Stimulated activated CD4-positive, alpha-beta T cell treated with anti-CD3 and anti-CD28 coated beads, Interleukin-15, amount 100 ng/mL, for 48 hours (primary cell): ENCODE data around the gene OR5K1.

Experiments used
- DNase-seq, 2 donors: peaks; one replicate each; pipeline ENCODE4 v3.0.0-alpha.2; 2020; ENCODE audit warnings: low read depth in 2 of 2

The OR5K1 gene

DNA sequence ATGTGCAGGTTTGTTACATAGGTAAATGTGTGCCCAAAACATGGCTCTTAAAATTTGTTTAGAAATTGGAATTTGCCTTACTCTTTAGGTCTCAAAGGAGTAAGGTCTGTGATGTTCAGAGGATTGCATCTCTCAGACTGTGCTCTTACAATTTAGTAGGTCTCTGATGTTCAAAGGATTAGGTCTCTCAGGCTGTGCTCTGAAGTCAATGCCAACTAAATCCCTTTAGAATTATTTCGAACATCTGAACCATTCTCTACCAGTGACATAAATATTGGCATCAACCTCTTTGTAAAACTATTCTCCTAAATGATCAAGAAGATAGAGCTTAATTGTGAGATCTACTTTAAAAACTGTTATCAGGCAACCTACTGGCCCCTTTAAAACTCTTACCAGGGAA is at the start of gene OR5K1:
Gene OR5K1, plus strand, starts transcription at position 301 of the 400 bp plus-strand sequence. CDS start 6,376 bp downstream, outside the sequence.
- DNase-seq: no peak

DNA sequence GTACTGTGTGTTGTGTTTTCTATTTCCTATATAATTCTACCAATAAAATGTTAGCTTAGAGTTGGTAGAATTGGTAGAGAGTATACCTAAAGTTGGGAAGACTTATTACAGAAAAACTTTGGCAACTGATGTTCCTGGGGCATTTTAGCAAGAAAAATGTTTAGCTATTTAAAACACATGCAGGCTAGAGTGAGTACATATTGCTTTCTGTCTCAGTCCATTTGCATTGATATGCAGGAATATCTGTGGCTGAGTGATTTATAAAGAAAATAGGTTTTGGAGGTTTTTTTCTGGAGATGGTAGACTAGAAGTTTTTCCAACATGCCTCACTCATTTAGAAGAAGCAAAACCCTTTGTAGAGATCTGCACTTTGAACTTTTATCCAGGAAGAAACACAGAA is 30.4 kb upstream of the OR5K1 start:
- DNase-seq: no peak

DNA sequence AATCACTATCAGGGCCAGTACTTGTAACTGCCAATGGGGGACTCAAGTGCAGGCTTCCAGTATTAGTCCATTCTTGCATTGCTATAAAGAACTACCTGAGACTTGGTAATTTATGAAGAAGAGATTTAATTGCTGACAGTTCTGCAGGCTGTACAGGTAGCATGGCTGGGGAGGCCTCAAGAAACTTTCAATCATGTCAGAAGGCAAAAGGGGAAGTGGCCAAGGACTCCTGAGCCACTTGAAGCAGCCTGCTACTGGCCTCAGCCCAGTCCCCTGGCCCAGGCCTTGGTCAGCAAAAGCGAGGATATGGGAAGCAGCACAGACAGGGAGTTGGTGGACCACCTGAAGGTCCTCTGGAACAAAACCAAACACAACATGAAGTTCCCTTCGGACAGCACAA is 29.2 kb upstream of the OR5K1 start:
- no peak for DNase-seq

DNA sequence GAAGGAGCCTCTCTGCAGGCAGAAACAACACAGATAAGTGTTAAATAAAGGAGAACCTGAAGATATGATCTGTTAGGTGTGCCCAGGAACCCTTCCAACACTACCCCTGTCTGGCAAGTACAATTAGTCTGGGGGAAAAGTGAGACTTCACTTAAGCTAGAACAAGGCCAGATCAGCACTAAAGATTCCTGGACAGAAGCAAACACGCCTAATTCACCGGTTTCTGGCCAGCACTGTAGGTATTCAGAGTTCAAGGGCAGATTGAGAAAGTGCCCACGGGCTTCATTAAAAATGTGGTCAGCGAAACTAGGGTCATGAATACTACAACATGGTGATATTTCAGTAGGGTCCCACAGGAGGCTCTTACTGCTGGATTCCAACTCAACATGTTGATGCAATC is 28.6 kb upstream of the OR5K1 start:
- no peak for DNase-seq

DNA sequence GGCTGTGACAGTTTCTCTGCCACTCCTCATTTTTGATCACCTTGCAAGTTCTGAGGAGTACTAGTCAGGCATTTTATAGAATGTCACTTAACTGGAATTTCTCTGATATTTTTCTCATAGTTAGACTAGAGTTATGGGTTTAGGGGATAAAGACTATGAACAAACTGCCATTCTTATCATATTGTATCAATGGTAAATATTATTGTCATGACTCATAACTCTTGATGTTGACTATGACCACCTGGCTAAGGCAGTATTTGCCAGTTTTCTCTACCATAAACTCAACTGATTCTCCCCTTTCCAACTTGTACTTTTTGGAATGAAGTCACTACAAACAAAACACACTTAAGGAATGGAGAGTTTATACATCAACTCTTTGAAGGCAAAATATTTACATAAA is 22.7 kb upstream of the OR5K1 start:
- no peak for DNase-seq

DNA sequence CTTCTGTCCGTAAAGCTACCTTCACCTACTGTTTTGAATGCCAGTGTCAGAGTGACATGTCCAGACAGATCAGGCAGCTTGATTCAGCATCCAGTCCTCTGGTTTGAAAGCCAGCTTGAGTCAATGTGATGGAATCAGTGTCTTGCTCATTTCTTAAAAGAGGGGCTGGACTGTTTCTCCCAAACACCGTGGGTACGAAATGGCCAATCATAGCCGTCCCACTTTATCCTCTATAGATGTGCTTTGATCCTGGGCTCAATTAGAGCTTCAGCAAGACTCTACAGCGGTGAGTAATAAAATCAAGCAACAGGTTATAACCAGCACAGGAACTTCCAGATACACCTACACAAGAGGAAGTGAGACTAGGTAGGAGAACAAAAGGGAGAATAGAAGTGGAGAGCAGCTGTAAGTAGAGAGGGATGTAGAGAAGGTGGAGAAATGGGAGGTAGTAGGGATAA is 17.0 kb upstream of the OR5K1 start:
- no peak for DNase-seq

DNA sequence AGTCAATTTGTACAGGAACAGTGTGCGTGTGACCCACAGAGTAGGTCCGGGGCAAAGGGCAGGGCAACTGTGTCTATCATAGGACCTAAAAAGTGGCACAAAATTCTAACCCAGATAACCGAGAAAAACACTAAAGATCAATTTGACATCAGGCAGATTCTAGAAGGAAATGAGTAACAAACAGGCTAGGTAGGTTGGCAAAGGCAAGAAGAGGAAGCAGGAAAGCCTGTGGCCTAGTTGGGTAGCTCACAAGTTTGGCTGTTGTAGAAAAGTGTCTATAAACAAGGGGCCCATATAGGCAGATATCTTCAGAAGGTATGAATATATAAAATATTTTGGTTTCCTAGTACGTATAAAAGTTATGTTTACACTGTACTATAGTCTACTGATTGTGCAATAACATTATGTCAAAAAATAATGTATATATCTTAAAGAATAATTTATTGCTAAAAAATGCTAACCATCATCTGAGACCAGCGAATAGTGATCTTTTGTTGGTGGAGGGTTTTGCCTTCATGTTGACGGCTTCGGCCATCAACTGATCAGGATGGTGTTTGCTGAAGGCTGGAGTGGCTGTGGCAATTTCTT is 13.3 kb upstream of the OR5K1 start:
- DNase-seq: no peak

DNA sequence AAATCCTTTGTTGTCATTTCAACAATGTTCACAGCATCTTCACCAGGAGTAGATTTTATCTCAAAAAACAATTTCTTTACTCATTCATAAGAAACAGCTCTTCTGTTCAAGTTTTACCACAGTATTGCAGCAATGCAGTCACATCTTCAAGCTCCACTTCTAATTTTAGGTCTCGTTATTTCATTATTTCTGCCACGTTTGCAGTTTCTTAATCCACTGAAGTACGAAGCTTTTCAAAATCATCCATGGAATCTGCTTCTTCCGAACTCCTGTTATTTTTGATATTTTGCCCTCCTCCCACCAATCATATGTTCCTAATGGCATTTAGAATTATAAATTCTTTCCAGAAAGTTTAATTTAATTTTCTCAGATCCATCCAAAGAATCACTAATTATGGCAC is 12.6 kb upstream of the OR5K1 start:
- no peak for DNase-seq

DNA sequence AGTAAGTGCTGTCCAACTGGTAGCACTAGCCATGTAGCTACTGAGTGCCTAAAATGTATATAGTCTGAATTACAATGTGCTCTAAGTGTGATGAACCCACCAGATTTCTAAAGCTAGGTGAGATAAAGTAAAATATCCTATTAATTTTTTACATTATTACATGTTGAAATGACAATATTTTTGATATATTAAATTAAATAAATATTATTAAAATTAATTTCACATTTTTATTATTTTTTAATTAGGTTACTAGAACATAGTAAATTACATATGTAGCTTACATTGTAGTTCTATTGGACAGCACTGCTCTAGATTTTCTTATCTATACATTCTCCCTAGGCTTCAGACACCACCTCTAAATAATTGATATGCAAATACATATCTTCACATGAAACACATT is 9.2 kb upstream of the OR5K1 start:
- no peak for DNase-seq

DNA sequence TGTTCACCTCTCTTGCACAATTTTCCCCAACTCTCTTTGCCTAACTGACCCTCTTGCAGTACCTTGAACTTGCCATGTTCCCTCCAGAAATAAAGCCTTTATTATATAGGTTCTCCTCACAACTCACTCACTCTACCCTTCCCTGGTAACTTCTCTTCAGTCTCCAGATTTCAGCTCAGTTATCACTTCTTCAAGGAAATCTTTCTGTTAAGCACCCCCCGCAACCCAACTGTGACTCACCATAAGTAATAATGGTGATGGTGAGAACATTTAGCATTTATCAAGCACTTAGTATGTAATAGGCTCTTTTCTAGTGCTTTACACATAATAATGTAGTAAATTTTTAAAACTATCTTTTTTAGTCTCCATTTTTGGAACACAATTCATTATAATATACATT is 8.1 kb upstream of the OR5K1 start:
- no peak for DNase-seq

DNA sequence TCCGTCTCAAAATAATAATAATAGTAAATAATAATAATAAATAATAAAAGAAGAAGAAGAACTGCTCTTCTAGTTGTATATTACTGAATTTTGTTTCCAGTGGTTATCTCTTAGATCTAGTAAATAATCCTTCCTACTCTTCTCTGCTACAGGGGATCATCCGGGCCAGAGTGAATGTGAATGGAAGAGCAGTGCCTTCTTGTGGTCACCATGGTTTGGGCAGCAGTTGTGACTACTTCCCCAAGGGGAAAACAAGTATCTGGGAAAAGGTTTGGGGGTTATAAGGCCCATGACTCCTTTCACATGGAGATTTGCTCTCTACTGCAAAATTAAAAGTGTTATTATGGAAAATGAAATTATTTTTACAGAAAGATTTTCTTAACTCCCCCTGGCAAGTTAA is 5.5 kb upstream of the OR5K1 start:
- DNase-seq: no peak

DNA sequence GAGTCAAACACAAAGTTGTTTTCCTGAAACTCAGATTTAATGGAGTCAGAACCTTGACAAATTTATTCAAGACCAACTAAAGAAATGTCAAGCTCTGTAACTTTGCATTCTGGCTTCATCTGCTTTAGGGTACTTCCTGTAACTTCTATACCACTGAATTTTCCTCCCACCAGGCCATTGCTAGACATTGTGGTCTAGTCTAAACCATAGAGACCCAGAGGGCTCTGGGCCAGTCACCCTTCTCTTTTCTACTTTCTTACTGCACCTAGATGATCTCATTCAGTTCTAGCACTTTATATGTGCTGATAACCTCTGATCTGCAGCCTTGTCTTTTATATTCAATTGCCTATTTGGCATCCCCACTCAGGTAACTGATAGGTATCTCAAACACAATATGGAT is 2.8 kb upstream of the OR5K1 start:
- DNase-seq: no peak

DNA sequence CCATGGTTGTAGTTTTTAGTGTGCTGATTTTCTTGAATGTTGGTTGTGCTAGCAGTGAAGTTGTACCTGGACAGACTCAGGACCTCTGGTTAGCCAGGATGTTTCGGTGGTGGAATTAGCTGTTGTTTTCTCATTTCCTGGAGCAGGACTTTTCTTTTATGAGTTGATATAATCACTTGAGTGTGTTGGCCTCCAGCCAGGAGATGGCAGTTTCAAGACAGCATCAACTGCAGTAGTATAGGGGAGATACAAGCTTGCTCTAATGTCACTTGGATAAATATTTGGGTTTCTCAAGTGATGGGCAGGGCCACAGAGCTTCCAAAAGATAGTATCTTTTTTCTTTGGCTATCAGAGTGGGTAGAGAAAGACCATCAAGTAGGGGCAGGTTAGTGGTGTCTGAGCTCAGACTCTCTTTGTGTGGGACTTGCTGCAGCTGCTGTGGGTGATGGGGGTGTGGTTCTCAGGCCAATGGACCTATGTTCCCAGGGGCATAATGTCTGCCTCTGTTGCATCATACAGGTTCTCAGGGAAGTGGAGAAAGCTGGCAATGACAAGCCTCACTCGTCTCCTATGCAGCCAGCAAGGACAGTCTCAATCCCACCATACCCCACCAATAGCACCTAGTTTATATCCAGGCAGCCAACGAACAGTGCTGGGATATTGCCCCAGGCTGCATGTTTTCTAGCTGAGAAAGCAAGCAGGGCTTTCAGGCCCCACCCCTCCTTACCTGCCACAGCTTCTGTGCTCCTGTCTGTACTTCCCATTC is 19.9 kb downstream of the OR5K1 start:
- no peak for DNase-seq

DNA sequence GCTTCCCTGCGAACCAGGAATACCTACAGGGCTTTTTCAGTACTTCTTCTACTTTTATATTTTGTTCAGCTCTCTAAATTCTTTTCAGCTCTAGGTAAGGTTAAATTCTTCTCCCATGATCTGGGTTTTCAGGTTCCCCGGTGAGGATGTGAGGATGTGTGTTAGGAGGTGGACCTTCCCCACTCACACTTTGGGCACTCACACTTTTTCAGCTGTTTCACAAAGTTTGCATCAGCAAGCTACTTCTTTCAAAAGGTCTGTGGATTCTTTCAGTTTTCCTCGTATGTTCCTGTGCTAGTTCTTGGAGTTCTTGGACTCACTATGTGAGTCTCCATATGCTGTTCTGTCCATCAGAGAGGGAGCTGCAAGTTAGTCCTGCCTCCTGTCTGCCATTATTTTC is 20.6 kb downstream of the OR5K1 start:
- DNase-seq: no peak

DNA sequence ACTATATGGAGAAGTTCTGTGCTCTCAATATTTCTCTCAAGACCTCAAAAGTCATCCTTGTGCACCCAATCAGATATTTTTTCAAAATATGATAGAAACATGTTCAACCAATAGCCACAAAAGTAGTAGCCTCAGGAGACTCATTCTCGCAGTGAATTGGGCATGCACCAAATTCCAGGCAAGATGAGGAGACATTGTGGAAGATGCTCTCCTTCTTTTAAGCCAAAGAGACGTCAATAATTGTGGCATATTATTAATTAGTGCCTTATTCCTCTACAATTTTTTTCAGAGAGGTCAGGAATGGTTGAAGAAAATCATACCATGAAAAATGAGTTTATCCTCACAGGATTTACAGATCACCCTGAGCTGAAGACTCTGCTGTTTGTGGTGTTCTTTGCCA is 34.4 kb downstream of the OR5K1 start, which contains the start of gene OR5K2:
Gene OR5K2, plus strand, starts transcription at position 301 of the 400 bp plus-strand sequence. Its CDS starts 0 bp downstream, at position 301.
- no peak for DNase-seq

DNA sequence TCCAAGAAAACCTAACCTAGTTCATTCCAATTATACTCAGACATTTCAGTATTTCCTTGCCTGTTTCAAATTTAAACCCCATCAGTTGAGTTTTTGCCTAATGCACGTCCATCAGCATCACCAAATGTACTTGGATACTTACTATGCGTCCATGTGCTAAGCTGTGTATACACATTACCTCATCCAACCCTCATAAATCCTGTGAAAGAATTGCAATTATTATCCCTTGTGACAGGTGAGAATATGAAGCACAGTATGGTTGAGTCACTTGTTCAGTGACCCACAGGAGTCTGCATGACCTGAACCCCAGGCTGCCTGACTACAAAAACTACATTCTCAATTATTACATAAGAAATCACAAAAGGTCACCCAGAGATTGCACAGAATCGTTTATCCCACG is 37.0 kb downstream of the OR5K1 start:
- no peak for DNase-seq

DNA sequence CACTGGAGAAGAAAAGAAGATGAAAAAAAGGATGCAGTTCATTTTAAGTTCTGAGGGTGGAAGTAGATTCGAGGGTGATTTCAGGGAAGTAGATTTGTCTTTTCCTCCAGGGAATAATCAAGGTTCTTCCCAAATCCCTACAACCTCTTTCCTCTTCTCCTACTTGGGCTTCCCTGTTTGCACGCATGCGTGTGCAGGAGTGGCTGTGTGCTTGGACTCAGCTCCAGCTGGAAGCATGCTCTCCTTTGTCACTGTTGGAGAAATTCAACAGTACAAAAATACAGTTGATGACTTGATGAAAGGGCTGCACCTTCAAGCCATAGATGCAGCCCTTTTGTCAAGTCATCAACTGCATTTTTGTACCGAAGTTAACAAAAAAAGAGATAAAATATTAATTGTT is 38.3 kb downstream of the OR5K1 start:
- DNase-seq: no peak

DNA sequence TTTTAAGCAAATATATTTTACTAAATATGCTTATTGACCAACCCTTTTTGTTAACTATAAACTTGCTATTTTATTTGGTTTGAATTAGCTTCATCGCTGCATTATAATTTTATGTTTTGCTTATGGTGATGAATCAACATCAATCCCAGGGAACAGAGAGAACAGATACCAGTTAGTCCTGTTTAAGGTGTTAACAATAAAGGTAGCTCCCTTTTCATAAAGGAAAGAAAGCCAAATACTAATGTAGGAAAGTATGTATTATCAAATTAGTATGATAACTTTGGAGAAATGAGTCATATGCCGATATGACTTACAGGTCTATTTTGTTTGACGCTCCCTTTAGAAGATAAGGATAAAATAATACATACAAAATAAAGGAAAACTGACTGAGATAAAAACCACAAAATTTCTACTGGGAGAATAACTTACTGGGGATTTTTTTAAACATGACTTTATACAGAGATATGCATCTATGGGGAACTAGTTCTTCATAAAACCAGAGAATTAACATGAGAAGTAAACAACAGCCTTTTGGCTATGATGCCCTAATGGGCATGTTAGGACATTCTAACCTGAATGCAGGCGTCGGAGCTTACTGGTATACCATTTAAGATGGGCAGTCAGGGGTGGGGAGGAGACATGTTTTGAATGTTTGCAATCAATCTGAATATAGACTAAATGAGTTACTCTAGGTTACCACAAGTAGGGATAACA is 39.0 kb downstream of the OR5K1 start:
- no peak for DNase-seq

DNA sequence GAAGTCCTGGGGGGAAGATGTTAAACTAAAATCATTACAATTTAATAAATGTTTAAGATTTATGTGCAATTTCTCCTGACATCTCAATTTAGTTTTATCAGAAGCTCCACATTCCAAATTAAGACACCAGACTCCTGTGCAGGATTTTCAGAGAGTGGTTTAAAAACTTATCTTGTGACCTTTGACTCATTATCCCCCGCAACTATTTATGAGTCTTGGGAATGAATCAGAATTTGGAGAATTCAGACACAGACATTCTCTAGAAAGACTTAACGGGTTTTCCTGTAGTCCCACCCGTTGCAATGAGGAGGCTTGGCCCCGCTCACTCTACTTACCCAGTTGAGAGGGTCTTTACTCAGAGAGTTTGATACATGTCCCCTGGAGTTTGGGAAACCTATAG is 41.5 kb downstream of the OR5K1 start:
- DNase-seq: no peak

DNA sequence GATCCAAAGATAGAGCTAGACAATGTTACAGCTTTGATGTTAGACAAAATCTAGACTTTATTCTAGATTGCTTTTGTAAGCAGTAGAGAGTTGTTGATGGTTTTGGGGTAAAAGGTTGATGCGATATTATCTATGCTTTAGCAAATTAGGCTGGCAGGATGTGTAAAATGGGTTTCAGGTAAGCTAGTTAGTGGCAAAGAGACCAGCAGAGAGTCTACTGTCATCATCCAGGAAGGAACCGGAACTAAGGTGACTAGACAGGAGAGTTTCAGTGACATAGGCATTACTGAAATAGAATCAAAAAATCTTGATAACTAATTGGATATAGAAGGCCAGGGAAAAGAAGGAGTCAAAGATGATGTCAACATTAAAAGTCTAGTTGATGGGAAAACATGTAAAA is 45.6 kb downstream of the OR5K1 start:
- no peak for DNase-seq

DNA sequence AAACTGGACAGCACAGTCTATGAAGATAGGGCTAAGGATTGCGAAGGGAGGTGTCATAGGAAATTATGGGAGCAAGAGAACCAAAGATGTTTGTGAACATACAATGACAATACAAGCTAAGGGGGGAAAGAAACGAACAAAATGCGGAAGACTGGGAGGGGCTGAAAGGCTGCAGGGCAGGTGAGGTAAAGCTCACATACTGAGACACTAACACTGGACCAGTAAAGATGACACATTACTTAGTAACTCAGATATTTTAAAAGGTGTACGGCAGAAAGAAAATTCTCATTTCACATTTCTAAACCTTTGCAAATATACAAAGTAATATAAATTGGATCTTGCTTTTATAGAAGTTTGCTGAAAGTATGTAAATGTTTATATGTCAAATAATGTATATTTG is 49.6 kb downstream of the OR5K1 start:
- no peak for DNase-seq

DNA sequence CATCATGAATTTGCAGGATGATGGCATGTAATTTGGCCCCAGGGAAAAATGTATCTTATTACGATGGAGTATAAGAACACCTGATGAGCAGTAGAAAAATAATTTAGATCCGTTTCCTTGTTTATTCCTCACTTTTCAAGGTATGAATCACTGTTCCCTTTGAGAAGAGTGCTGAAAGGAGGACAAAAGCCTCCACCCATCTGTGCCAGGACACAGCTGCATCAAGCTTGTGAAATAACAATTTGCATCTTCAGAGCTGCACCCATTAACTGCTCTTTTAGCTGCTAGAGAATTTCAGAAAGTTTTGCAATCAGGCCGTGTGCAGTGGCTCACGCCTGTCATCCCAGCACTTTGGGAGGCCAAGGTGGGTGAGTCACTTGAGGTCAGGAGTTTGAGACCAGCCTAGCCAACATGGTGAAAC is 50.1 kb downstream of the OR5K1 start:
- DNase-seq: no peak

DNA sequence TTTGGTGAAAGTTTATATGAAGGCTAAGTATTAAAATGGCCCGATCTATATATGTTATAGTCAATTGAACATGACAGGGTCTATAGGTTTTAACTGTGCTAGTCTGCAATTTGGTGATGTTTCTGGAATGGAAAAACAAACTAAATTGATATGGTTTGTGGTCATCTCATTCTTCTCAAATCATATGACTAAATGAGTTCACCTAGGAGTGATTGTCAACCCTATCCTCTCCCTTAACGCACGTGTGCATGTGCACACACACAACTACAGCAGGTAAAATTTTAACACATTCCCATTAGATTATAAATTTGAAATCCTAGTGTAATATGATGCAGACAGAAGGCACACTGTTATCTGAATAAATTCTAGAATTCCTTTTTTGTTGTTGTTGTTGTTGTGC is 50.7 kb downstream of the OR5K1 start:
- no peak for DNase-seq
